HG02763 (cell line): Measurements from ENCODE around the gene BABAM2.

Source experiments
- ATAC-seq: cut with Tn5 transposase; IDR thresholded peaks from one replicate; pipeline ENCODE4 v1.9.1; 2021; ENCODE audit warnings: mild to moderate bottlenecking, moderate library complexity; ENCODE audit not compliant: unreplicated experiment

Gene BABAM2

DNA sequence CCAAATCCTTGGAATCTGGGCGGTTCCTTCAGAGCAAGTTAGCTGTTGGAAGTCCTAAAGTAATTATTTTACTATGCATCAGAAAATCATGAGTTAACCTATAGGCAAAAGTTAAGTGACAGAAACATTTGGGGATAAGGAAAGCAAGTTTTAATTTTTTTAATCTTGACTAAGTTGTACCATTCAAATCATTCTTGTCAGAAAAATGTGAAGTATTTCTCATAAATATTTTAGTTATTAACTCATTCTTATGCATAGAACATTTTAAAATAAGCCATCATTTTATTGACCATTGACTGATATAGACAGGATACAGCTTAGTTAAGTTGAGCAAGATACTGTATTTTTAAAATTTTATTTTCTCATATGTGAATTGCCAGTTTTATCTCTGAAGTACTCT is 403.9 kb downstream of the BABAM2 start:
- no peak for ATAC-seq

DNA sequence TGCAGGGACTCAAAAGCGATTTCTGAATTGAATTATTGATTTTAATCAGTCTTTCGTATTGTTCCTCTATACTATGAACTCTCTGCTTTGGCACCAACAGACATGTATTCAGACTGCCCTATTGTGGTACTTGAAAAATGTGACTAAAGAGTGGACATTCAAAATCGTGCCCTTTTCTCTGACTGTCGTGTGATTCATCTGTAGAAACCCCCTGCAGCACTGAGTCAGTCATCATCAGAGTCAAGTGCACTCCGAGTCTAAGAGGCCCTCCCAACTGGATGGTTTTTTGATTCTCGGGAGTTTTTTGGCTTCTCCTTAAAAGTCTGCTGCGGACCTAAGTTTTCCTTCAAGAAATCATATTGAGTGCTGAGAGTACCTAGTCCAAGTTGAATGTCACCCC is 405.7 kb downstream of the BABAM2 start:
- ATAC-seq, result no peak

DNA sequence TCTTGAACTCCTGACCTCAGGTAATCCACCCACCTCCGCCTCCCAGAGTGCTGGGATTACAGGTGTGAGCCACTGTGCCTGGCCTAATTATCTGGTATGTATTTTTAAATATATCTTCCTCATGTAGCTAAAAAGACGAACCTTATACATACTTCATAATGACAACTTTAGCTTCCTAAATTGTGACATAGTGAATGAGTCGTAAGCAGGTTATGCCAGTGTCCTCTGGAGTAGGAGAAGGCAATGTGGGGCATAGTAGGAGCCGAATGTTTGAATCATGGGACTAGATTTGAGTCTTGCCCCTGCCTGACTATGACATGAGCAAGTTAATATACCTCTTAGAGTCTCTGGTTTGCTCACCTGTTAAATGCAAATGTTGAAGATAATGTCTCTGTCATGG is 406.4 kb downstream of the BABAM2 start:
- no peak for ATAC-seq

DNA sequence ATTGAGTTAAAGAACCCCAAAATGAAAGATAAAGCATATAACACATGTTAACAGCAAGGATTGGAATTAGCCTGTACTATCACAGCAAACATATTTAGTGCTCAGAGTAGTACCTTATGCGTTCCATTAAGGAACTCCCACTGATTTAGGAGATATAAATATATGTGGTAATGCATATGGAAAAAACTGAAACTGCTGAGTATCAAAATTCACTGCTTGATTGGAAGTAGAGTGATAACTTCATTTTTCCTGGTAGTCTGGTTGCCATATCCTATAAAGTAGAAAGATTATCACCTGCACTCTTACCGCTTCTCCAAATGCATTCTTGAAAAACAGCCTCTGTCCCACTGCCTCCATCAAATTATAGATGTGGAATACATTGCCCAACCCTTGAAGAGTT is 407.0 kb downstream of the BABAM2 start:
- no peak for ATAC-seq

DNA sequence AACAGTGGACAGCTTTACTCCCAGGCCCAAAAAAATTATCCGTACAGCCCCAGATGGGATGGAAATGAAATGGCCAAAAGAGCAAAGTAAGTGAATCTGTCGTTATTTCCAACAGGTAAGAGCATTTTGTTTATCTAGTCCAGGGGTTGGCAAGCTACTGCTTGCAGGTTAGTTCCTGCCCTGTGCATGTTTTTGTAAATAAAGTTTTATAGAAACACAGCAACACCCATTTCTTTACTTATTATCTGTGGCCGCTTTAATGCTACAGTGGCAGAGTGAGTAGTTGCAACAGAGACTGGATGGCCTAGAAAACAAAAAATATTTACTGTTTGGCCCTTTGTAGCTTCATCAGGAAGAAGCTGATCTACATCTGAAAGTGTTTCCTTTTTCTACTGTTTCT is 407.9 kb downstream of the BABAM2 start:
- no peak for ATAC-seq

DNA sequence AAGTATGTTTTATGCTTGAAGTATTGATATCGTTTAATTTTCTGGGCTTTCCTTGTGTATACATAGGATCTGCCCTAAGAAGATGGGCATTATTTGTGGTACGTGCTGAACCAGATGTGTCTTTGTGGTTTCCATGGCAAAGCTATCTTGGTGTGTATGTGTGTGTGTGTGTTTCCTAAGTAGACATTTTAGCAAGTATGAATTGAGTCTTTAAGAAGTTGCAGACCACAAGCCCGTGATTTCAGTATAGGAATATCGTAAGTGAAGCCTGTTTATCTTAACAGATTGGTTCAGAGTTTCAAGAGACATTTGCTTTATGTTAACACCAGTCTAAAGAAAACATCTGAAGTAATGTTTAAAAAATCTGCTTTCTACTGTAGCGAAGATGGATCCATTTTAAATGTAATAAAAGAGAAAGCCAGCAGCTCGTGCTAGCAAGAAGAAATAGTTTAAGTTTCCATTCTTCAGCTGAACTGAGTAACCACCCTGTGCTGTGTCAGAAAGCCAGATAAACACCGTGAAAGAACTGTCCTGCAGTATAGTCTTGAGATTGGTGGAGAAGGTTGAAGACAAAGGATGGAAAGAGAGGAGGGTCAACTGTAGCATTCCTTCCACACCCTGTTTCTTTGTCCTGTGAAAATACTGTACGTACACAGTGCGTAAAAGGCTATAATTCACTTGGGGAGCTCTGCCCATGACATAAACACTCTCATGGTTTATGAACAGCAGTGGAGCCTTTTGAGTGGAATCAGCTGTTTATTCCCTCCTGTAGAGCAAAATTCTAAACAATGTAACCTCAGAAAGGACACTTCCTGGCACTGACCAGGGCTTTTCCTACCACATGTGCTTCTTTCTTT is 410.2 kb downstream of the BABAM2 start:
- no peak for ATAC-seq

DNA sequence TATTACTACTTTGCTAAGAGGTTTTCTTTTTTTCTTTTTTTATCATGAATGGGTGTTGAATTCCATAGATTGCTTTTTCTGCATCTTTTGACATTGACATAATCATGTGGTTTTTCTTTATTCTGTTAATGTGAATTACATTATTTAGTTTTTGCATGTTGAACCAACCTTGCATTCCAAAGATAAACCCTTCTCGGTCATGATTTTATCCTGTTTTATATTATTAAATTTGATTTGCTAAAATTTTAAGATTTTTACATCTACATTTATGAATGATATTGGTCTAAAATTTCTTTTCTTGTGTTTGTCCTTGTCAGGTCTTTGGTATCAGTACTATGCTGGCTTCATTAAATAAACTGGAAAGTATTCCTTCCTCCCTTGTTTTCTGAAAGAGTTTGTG is 414.7 kb downstream of the BABAM2 start:
- ATAC-seq, result no peak

DNA sequence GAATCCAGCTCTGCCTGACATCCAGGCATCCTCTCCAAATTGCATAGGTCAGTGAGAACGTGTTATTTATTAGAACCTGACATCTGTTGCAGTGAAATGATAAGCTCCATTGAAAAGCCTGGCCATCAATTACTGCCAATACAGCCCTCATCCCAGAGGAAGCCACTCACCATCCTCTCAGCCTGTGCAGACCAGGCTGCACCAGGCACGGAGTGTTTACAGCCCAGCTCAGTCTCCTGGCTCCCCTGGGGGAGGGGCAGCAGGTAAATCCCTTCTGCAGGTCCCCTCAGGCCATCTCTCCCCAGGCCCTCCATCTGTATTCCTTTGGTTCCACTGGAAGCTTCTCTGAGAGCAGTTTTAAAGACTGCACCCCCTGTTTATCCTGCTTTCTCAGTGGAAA is 419.6 kb downstream of the BABAM2 start:
- no peak for ATAC-seq

DNA sequence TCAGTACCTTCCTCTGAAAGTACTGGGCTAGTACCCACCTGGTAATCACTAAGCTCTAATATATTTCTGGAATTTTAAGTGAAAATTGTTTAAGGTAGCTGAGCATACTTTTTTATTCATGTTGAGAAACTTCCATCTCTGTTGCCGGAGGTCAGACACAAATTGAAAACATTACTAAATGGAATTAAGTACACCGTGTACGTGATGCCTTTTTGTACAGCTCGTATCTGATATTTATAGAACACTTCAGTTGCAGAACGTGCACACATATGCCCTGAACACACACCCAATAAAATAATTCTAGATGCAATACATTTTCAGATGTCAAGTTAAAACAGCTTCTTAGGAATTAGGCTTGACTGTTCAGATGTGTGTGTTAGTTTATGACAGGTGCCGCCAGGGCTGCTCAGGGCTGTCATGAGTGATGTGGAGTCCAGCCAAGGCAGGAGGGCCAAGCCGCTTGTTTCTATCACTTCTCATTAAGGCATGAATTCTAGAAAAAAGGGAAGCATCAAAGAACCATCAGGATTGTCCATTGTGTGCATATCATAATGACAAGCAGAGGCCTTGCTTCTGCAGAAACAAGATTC is 421.2 kb downstream of the BABAM2 start:
- no peak for ATAC-seq

DNA sequence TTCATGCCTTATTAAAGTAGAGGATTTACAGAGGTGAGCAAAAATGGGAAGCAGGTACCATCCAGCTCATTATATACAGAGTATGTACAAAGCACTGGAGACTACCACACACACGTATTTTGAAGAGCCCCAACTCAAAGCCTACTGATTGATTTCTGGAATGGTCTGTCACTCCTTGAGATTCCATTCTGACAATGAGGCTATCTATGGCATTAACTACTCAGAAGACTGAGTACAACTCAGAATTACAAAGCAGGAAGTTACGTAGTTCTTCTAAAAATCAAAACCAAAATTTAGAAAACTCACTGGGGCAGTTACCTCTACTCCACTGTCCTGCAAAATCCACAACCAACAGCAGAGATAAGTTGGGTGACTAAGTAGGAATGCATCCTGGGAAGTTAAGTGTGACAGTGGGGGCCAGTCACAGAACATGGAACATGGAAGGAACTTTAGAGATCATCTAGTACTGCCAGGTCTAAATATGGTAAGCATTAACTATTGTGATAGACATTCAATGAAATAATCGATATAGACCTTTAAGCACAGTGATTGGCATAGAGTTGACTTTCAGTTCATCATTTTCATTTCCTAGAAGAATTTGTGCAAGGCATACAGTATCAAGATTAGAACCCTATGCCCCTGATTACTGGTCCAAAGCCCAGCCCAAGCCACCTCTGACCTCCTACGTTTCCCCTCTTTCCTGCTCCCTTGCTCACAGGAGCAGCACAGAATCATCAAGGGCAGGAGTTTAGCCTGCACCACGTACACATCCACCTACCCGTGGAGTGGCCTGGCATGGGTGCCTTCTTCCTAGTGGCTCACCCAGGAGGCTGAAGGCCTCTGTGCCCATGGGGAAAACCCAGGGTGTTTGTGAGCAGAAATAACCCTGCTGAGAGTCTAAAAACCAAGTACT is 422.0 kb downstream of the BABAM2 start:
- no peak for ATAC-seq

DNA sequence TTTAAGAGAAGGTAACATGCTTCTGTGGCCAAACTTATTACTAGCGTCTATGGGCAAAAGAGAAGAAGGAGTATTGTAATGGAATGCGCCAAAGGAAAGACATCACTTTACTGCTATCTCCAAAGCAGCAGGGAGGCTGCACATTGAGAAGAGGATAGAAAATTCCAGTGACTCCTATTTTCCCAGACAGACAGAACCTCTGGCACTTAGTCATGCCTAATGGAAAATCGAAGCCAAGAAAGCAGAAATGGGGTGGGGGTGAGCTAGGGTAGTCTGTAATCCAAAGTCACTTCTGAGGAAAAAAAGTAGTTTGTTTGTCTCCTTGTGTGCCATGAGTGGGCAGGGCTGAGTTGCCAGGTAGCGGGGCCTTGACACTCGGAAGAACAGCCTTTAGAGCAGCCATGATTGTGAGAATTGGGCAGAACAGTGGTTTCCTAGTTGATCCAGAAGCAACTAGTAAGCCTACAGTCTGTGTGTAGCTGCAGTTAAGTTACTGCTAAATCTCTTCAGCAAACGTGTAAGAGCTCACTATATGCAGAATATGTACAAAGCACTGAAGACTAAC is 422.8 kb downstream of the BABAM2 start:
- no peak for ATAC-seq

DNA sequence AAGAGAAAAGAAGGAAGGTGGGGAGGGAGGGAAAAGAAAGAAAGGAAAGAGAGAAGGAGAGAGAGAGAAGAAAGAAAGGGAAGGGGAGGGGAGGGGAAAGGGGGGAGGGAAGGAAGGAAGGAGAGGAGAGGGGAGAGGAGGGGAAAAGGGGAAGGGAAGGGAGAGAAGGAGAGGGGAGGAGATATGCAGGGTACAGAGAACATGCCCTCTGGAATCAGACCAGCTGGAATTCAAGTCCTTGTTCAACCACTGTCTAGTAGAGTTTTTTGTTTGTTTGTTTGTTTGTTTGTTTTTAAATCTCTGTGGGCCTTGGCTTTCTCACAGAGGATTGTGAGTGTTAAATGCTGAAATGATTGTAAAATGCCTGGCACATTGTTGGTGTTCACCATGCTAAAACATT is 424.4 kb downstream of the BABAM2 start:
- ATAC-seq, result no peak

DNA sequence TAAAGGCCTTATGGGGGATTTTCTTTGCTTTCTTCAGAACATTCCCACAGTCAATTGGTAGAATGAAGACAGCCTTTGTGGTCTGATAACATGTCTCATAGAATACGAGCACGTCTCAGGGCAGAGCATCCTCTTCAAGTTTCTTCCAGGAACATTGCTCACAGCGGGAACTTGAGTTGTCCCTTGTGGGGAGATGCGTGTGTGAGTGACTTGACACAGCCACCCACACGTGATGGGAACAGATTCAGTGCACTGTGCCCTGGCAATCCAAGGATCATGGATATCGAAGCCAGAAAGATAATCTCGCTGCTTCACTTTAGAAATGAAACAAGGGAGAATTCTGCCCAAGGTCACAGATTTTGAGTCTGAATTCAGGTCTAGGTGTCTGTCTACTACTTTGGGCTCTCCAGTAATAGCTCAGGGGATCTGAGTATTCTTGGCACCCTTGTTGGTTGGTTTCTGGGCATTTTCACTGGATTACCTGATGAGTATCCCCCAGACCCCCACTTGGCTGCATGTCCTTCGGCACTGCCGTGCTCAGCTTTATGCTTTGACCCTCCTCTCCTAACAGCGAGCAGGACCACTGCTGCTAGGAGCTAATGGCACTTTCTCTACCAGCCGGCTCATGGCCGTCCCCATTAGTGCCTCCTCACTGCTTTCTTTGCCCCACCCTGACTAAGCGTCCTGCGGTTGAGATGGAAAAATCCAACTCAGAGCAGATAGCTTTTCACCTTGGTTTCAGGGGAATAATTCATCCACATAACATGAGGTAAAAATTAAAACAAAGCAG is 426.2 kb downstream of the BABAM2 start:
- no peak for ATAC-seq

DNA sequence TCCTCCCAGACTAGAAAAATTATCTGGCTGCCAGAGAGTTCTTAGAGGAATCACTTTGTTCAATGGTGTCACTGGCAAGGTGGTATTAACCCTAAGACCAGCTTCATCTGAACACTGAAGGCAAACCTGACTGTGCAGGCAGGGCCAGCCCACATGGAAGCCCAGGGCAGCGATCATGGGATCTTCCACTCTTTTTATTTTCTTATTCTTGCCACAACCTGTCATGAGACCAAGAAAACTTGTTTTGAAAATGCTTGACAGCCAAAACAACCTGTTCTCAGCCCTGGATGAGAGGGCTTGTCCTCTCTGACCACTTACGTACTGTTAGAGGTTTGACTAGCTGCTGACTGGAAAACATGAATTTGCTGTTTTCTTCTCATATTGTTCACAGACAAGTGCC is 426.9 kb downstream of the BABAM2 start:
- no peak for ATAC-seq

DNA sequence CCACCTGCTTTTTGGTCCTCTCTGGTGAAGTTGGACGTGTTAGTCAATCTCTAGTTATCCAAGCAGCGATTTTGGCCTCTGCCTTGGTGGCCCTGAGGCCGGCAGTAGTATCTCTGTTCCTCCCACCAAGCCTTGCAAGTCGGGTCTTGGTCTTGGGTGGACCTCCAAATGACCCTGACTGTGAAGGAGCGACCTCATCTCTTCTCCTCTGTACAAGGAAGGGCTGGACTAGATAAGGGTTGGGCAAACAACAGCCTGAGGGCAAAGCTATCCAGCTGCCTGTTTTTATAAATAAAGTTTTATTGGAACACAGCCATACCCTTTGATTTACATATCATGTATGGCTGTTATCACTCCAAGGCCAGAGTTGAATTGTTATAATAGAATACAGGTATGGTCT is 427.5 kb downstream of the BABAM2 start:
- ATAC-seq, result no peak

DNA sequence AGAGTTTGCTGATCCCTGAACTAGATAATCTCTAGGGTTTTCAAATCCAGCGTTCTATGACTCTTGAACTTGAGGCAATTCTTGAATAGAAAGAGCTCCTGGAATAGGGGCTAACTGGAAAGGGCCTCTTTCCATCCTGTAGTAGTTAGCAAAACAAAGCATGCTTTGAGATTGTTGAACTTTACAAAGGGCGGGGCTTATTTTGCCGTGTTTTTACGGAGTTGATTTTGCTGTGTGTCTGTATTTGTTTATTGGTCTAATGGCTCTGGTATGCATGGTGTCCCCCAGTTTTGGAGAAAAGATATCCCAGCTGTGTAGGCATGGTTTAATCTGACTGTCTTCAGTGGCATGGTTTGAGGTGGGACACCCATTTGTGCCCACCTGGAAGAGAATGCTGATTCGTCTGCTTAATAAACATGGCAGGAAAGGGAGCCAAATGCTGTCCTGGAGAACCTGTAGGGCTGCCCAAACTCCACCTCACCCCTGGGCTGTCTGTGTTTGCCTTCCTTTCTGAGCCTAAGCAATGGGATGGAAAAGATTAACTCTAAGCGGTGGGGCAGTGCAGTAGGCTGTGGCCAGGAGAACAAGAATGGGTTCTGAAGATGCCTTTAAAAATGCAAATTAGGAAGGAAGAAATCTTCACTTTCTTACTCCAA is 428.1 kb downstream of the BABAM2 start:
- no peak for ATAC-seq

DNA sequence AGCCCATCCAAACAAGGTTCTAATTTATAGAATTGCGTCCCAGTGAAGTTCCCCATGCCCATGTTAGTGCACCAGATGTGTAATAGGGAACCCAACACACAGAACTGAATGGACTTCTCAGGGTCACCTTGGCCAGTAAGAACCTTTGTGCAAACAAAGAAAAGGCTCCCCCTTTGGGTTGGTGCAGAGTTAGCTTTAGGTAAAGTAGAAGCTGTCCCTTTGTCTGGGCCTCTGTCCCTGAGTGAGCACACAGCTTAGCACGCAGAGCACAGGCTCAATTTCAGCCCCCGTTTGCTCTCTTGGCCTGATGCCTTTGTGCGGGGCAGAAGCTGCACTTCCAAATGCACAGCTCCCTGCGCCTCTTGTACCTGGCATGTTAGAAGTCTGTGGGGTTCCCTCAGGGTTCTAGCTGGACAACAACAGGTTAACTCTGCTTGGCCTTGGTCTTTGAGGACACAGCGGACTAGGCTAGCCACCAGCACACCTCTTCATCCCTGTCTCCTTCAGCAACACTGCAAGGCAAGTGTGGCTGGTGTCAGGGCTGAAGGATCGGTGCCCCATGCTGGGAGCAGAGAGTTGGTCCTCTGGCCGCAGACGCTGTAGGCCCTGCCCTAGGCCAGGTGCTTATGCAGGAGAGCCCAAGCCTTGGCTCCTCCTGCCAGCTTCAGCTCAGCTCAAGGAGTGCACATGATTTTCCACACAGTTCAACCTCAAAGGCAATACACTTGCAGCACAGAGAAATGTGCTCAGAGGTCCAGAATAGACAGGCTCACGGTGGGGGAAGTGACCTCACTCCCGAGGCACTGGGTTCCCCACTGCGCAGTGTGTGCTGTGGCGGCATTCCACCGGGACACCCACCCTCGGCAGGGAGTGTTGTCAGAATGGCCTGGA is 428.8 kb downstream of the BABAM2 start:
- ATAC-seq, result no peak

DNA sequence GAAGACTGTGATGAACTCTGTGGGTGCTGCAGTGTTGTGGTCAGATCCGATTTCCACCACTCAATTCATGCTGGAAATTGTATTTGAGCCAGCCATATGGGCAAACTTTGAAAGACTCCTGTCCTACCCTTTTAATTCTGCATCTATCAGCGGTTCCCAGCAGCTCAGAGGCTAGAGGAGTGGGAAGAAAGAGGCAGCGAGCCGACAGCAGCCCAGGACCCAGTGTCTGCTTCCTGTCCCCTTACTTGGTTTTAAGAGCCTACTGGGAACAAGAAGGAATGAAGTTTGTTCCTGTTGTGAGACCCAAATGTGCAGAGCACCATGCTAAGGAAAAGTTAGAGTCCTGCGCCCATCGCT is 429.5 kb downstream of the BABAM2 start:
- ATAC-seq, result no peak

DNA sequence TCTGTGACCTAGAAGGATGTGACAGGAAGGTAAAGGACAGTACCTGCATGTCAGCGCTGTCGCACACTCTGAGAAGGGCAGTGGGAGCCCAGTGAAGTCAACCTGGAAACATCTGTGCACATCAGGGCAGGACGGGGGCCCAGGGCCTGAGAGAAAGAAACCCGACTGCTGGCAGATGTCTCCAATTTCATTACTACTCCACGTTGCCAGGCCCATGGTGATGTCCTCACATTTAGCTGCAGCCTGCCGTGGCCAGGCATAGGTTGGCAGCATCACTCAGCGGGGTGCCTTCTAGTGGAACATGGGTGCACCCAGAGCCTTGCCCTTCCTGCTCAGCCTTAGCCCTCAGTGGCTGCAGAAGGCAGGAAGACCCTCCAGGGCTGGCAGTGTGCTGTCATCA is 429.8 kb downstream of the BABAM2 start:
- no peak for ATAC-seq
